Transverse colon (tissue), 3 donors: ENCODE results near the gene RGPD4.
"Not testable (repeated sequence)": the region's sequence is repeated elsewhere in the genome, so short reads cannot be mapped to it uniquely, and the experiment has no call there.

Experiments used
- CTCF ChIP-seq, 5 experiments: fragments of 200-600 bp in 3 of 5; fragments of 450-650 bp in 2 of 5; sonication (generic) in 3 of 5; IDR thresholded peaks; 1 replicate in 2 of 5; 2 replicates in 3 of 5; pipeline ENCODE4 v1.5.1; 2016 to 2017; ENCODE audit warnings: antibody characterized with exemption in 5 of 5, inconsistent platforms in 3 of 5, mild to moderate bottlenecking in 2 of 5, moderate library complexity in 1 of 5
- POLR2A ChIP-seq: fragments of 450-650 bp; IDR thresholded peaks from one replicate; pipeline ENCODE4 v1.6.1; 2016; ENCODE audit warnings: antibody characterized with exemption, mild to moderate bottlenecking, moderate library complexity

GRCh38 chr2:107829514-107829913 lies 2.8 kb downstream of the RGPD4 start:
- not testable (repeated sequence) for TF ChIP-seq CTCF (IDR thresholded peaks at IDR 0.05); POLR2A
